Effector memory CD8-positive, alpha-beta T cell (primary cell): ENCODE measurements around the gene RASA1.

Source experiments
- ATAC-seq: fragments of 150-1000 bp; cut with Tn5 transposase; replicated peaks from 2 replicates; pipeline ENCODE4 v1.10.0; 2021; ENCODE audit warnings: mild to moderate bottlenecking, moderate library complexity
- DNase-seq, 3 experiments: peaks; one replicate each; pipeline ENCODE4 v3.0.0; 2021
- H3K27ac Mint-ChIP-seq, 2 donors: one replicate each; pipeline ENCODE4 v1.8.0; 2022; ENCODE audit warnings: mild to moderate bottlenecking in 2 of 2, mixed read lengths in 2 of 2, moderate library complexity in 2 of 2
- H3K27me3 Mint-ChIP-seq, 2 donors: one replicate each; pipeline ENCODE4 v1.8.0; 2022; ENCODE audit warnings: mixed read lengths in 2 of 2
- H3K36me3 Mint-ChIP-seq: one replicate; pipeline ENCODE4 v1.8.0; 2022; ENCODE audit warnings: mild to moderate bottlenecking, moderate library complexity, mixed read lengths; ENCODE audit not compliant: insufficient read depth
- H3K4me1 Mint-ChIP-seq, 2 donors: one replicate each; pipeline ENCODE4 v1.8.0; 2022; ENCODE audit warnings: low read depth in 2 of 2, mixed read lengths in 2 of 2
- H3K4me3 Mint-ChIP-seq, 2 donors: one replicate each; pipeline ENCODE4 v1.8.0; 2022; ENCODE audit warnings: mild to moderate bottlenecking in 2 of 2, mixed read lengths in 2 of 2, moderate library complexity in 2 of 2
- H3K9me3 Mint-ChIP-seq, 2 donors: one replicate each; pipeline ENCODE4 v1.8.0; 2022; ENCODE audit warnings: mixed read lengths in 2 of 2

The RASA1 gene

DNA sequence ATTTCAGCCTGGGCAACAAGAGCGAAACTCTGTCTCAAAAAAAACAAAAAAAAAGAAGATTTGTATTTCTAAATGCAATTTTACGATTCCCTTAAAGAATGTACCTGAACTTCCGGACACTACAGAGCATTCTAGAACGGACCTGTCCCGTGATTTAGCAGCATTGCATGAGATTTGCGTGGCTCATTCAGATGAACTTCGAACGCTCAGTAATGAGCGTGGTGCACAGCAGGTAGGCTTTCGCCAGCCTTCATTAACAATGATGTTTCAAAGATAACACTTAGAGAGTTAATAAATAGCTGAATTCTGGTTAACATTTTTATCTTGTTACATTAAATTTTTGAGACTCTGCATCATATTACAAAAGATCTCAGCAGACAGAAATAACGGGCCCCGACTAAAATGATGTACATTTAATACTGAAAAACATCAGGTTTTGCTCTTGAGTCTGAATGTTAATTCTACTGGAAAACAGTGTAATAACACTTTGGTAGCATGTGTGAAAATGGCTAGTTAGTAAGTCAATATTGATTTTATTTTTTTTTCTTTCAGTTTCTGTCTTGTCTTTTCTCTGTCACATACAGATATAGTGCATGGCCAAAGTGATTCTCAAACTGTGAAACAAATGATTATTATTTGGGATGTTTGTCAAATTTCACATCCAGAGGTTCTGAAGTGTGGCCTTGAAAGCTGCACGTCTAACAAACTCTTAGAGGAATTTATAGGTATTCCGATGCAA, 121.8 kb downstream of the RASA1 start:
- Mint-ChIP-seq H3K9me3 (no peaks in the 10 kb centered on the region), H3K27ac (peak overlapping the region; percentile 14 to 47), H3K4me1 (peaks cover 10 to 28% of the 10 kb centered on the region in 2 donors), H3K4me3 (no peak overlapping the region), H3K27me3 (no peaks in the 10 kb centered on the region), H3K36me3 (peaks cover 99% of the 10 kb centered on the region)
- DNase-seq (no peak), ATAC-seq (peak; percentile 42)

DNA sequence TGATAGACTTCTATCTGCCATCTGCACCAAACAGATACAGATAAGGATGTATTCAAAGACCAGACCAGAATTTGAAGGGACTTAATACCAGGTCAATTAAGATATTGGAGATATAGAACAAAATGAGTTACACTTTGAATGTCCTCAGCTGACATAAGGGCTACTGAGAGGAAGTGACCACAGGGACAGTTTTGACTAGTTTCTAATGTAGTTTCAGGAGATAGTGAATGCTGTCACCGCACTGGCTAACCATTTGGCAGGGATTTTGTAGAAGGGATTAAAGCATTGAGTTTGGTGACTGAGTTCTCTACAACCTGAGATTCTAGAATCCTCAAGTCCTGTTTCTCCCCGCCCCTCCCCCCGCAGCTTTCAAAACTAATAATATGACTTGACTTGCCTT, 122.4 kb downstream of the RASA1 start:
- H3K27ac Mint-ChIP-seq = peak overlapping the region; percentile 14 to 47
- peak; percentile 9 for ATAC-seq
- no peak for DNase-seq
- H3K4me3 Mint-ChIP-seq = no peak overlapping the region
- no peaks in the 10 kb centered on the region for H3K9me3 Mint-ChIP-seq
- peaks cover 10 to 28% of the 10 kb centered on the region in 2 donors for H3K4me1 Mint-ChIP-seq
- H3K27me3 Mint-ChIP-seq = no peaks in the 10 kb centered on the region
- H3K36me3 Mint-ChIP-seq = peaks cover 99% of the 10 kb centered on the region

DNA sequence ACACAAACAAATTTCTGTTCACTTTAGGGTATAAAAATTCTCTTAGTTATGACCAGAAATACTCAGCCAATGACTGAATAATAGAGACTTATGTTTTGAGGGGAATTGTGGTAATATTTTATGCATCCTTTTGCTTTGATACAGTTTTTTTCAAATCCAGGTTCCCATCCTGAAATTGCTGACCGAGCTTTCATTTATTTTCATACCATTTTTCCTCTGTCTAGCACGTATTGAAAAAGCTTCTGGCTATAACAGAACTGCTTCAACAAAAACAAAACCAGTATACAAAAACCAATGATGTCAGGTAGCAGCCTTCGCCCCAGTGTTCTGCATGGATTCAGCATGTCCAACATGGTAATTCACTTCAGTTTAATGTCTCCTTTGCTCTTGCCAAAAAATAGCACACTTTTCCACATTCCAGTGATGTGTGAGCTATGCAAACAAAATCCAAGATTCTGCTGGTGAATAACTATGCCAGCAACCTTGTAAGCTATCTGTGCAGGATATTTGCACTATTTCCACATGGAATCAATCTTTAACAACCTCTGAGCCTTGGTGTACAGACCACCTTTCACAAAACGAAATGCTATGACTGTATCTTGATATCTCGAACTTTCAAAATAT, 123.0 kb downstream of the RASA1 start:
- no peak overlapping the region for H3K4me3 Mint-ChIP-seq
- H3K27ac Mint-ChIP-seq = peak overlapping the region; percentile 14 to 47
- ATAC-seq (no peak), DNase-seq (no peak)
- H3K27me3 Mint-ChIP-seq = no peaks in the 10 kb centered on the region
- no peaks in the 10 kb centered on the region for H3K9me3 Mint-ChIP-seq
- peaks cover 99% of the 10 kb centered on the region for H3K36me3 Mint-ChIP-seq
- peaks cover 10 to 28% of the 10 kb centered on the region in 2 donors for H3K4me1 Mint-ChIP-seq

DNA sequence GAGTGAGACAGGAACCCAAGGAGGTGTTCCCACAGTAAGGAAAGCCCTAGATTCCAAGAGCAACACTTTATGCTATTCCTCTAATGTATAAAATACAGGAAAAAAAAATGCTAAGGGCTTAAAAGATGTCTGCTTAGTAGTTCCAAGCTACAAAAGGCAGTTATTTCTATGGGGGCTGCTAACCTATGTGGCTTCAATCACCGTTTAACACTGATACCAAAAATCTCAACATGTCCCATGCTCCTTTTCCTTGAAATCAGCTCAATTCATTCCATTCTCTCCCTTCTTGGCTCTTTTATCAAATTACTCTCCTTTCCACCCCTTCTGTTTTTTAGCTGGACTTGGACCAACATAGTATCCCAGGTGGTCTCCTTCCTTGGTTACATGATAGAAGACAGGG, 124.5 kb downstream of the RASA1 start:
- H3K9me3 Mint-ChIP-seq = no peaks in the 10 kb centered on the region
- H3K27ac Mint-ChIP-seq = peak overlapping the region; percentile 14 to 47
- ATAC-seq = no peak
- no peak overlapping the region for H3K4me3 Mint-ChIP-seq
- H3K27me3 Mint-ChIP-seq = no peaks in the 10 kb centered on the region
- no peak for DNase-seq
- H3K36me3 Mint-ChIP-seq = peaks cover 98% of the 10 kb centered on the region
- H3K4me1 Mint-ChIP-seq = peaks cover 17 to 27% of the 10 kb centered on the region in 2 donors

DNA sequence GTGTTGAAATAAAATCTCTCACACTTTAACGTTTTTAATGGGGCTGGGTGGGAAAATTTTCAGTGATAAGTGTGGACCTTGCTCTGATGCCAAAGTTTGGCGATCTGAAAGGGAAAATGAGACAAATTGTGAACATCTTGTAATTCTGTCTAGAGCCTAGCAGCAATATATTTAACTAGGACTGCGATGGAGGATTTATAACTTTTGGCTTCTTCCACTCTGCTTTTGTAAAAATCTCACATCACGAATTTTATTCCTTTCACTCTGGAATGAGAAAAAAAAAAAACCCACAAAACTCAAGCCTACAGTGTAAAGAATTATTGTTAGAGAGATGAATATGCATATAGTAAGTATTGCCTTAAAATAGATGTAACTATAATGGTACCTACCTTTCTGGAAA, 125.1 kb downstream of the RASA1 start:
- H3K9me3 Mint-ChIP-seq = no peaks in the 10 kb centered on the region
- peaks cover 98% of the 10 kb centered on the region for H3K36me3 Mint-ChIP-seq
- DNase-seq (no peak), ATAC-seq (no peak)
- H3K27me3 Mint-ChIP-seq = no peaks in the 10 kb centered on the region
- H3K4me1 Mint-ChIP-seq = peaks cover 16 to 26% of the 10 kb centered on the region in 2 donors
- H3K27ac Mint-ChIP-seq = peak overlapping the region; percentile 14 to 47
- H3K4me3 Mint-ChIP-seq = no peak overlapping the region

DNA sequence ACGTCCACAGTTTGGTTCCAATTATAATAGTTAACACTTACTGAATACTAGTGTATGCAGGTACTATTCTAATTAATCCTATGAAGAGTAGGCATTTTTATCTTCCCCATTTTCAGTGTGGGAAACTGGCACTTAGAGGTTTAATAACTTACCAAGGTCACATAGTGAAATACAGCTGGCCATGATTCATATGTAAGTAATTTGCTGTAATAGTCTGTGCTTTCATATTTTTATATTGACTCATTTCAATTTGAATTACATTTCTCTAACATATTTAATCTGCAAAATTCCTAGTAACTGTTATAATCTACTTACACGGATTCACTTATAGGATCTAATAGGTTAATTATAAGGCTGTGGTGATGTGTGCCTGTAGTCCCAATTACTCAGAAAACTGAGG, 125.6 kb downstream of the RASA1 start:
- Mint-ChIP-seq H3K36me3 (peaks cover 98% of the 10 kb centered on the region), H3K9me3 (no peaks in the 10 kb centered on the region), H3K27ac (peak overlapping the region in 1 of 2 donors; percentile 47), H3K4me3 (no peak overlapping the region), H3K4me1 (peaks cover 16 to 23% of the 10 kb centered on the region in 2 donors), H3K27me3 (no peaks in the 10 kb centered on the region)
- DNase-seq (no peak), ATAC-seq (no peak)

DNA sequence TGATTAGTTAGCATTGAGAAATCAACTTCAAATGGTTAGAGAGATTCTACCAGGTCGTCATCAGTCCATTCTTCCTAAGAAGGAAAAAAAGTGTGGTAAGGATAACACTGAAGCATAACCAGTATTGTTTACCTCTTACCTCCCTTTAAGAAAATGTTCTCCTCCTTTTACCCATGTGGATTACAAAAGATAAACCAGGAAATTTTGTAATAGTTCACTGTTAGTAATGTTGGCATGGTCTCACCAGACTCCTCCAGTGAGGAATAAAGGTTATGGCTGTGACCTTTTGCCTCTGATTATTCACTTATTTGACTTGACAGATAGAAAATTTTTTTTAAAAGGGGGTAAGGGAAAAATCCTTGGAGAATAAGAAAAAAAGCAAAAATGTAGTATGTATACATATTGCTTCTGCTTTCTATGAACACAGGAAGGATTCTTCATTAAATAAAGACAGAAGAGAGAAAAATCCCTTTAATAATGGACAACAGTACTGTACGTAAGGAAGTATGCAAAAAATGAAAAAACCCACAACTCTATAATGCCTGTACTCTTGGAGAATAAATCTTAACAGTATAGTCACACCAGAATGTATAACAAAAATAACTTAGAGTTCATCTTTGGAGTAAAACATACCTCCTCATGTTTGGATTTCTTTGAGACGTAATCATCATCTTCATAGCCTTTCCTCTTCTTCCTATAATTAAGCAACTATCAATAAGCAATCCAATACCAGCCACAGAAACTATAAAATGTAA, 126.9 kb downstream of the RASA1 start:
- H3K27ac Mint-ChIP-seq = peak overlapping the region in 1 of 2 donors; percentile 19
- no peak overlapping the region for H3K4me3 Mint-ChIP-seq
- H3K36me3 Mint-ChIP-seq = peaks cover 98% of the 10 kb centered on the region
- no peak for DNase-seq
- no peaks in the 10 kb centered on the region for H3K9me3 Mint-ChIP-seq
- no peaks in the 10 kb centered on the region for H3K27me3 Mint-ChIP-seq
- ATAC-seq = no peak
- H3K4me1 Mint-ChIP-seq = peaks cover 14 to 28% of the 10 kb centered on the region in 2 donors

DNA sequence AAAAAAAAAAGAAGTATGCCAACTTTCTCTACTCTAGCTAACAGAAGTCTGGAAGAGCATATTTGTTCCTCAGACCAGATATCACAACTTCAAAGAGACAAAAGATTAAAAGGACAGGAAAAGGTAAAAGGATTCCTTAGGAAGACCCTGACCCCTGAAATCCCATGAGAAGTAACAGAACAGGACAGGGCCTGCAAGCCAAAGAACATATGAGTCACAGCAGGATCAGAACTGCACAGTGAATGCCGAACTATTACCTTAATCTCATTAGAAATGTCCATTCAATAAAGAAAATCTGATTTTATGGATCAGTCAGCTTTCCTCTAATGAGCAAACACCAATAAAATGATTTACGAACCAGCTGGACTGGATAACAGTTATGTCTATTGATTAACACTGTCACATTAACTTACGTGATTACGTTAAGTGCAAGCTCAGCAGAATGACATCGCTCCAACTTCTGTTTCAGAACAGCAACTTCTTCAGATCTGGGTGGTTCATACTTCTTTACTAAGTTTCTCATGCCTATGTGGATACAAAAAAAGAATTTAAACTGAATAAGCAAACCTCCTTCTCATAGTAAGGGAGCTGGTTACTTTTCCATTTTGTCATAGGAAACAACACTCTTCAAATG, 131.4 kb downstream of the RASA1 start:
- H3K4me1 Mint-ChIP-seq = peaks cover 8 to 15% of the 10 kb centered on the region in 2 donors
- peaks cover 94% of the 10 kb centered on the region for H3K36me3 Mint-ChIP-seq
- H3K27me3 Mint-ChIP-seq = no peaks in the 10 kb centered on the region
- no peak for ATAC-seq
- peak overlapping the region; percentile 72 to 87 for H3K27ac Mint-ChIP-seq
- DNase-seq = no peak
- no peak overlapping the region for H3K4me3 Mint-ChIP-seq
- H3K9me3 Mint-ChIP-seq = no peaks in the 10 kb centered on the region

DNA sequence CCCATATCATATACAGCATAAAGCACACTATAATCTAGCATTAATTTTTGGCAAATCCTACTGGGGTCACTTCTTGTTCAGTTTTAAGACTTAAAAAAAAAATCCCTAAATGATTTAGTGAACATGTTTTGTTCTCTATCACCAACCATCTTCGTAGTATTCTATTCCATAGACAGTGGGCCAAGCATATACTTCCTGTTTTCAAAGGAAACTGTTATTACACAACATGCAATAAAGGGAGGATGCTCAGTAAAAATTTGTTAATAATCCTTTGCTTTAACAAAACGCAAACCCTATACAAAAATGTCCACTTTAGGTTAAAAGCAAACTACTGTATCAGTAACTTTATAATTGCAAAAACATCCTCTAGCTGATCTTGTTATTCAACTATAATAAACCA, 132.0 kb downstream of the RASA1 start:
- H3K27me3 Mint-ChIP-seq = no peaks in the 10 kb centered on the region
- H3K4me3 Mint-ChIP-seq = no peak overlapping the region
- H3K36me3 Mint-ChIP-seq = peaks cover 94% of the 10 kb centered on the region
- DNase-seq (no peak), ATAC-seq (no peak)
- H3K27ac Mint-ChIP-seq = peak overlapping the region in 1 of 2 donors; percentile 25
- H3K4me1 Mint-ChIP-seq = peaks cover 8 to 15% of the 10 kb centered on the region in 2 donors
- H3K9me3 Mint-ChIP-seq = no peaks in the 10 kb centered on the region

DNA sequence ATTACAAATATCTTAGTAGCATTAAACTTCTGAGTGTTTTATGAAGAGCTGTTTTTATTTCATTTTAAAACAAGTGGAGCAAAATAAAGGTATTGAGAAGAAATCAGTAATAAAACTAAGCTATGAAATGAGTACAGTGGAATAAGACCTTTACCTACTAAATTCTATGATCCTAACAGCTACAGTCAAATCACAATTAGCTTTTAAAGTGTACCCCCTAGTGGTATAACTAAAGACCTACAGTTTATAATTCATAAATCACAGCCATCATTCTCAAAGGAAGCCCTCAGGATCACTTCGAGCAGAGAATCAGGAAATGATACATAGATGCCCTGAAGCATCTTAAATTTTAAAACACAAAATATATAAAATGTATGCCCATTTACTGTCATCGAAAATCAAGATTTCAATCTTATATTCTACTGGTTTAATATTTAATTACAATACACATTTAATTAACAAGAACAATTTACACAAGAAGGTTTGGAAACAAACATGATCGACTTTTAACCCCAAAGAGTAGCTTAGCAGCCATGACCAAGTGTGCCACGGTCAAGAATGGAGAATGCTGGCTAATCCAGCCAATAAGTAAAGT, 132.7 kb downstream of the RASA1 start:
- DNase-seq = no peak
- H3K4me1 Mint-ChIP-seq = peaks cover 8 to 18% of the 10 kb centered on the region in 2 donors
- no peak overlapping the region for H3K4me3 Mint-ChIP-seq
- peak overlapping the region in 1 of 2 donors; percentile 71 for H3K27ac Mint-ChIP-seq
- no peaks in the 10 kb centered on the region for H3K27me3 Mint-ChIP-seq
- H3K9me3 Mint-ChIP-seq = no peaks in the 10 kb centered on the region
- peaks cover 93% of the 10 kb centered on the region for H3K36me3 Mint-ChIP-seq
- ATAC-seq = peak; percentile 75

DNA sequence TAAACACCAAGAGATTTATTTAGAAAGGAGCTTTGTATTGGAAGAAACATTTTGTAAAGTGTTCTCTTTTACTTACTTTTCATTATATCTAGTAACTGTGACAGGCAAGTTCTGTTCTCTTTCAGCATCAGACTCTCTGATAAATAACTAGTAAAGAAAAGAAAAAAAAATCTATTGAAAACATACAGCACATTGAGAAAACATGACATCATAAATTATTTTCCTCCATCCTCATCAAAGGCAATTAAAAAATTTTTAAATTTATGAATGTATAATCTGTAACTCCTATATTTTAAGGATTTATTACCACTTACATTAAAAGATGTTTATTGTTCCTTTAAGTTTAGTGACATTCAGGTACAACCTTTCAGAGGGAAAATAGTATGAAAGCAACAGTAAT, 133.9 kb downstream of the RASA1 start:
- ATAC-seq = no peak
- peaks cover 13 to 30% of the 10 kb centered on the region in 2 donors for H3K4me1 Mint-ChIP-seq
- peak overlapping the region in 1 of 2 donors; percentile 71 for H3K27ac Mint-ChIP-seq
- H3K27me3 Mint-ChIP-seq = no peaks in the 10 kb centered on the region
- H3K36me3 Mint-ChIP-seq = peaks cover 94% of the 10 kb centered on the region
- no peaks in the 10 kb centered on the region for H3K9me3 Mint-ChIP-seq
- no peak for DNase-seq
- H3K4me3 Mint-ChIP-seq = no peak overlapping the region

DNA sequence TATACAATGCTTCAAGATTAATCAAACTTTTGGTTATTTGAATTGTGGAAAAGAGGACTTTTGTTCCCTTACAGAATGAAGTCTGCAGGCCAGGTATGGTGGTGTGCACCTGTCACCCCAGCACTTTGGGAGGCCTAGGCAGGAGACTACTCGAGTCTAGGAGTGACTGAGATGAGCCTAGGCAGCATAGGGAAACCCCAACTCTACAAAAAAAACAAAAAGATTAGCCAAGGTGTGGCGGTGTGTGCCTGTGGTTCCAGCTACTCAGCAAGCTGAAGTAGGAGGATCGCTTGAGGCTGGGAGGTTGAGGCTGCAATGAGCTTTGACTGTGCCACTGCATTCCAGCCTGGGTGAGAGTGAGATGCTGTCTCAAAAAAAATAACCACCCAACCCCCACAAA, 135.7 kb downstream of the RASA1 start:
- Mint-ChIP-seq H3K27me3 (no peaks in the 10 kb centered on the region), H3K4me3 (no peak overlapping the region), H3K4me1 (peaks cover 25 to 47% of the 10 kb centered on the region in 2 donors), H3K9me3 (no peaks in the 10 kb centered on the region), H3K36me3 (peaks cover 94% of the 10 kb centered on the region), H3K27ac (peak overlapping the region in 1 of 2 donors; percentile 36)
- DNase-seq (no peak), ATAC-seq (peak; percentile 40)

DNA sequence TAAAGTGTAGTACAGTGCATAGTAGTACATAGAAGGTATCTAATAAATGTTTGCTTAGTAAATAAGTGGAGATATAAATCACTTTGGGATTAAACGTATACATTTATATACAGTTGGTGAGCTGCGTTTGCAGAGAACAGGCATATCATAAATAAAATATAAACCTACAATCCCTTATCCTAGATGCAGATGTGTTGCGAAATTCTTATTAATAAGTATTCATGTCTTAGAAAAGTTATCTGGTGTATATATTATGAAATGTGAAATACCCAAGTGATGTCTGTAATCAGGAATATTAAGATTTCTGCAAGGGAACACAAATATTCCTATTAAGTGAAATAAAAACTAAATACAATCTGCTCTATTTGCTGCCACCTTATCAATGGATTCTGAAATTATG, 136.2 kb downstream of the RASA1 start:
- ATAC-seq (no peak), DNase-seq (no peak)
- Mint-ChIP-seq H3K4me1 (peaks cover 30 to 47% of the 10 kb centered on the region in 2 donors), H3K27ac (no peak overlapping the region), H3K27me3 (no peaks in the 10 kb centered on the region), H3K9me3 (no peaks in the 10 kb centered on the region), H3K36me3 (peaks cover 94% of the 10 kb centered on the region), H3K4me3 (no peak overlapping the region)
